K562 (cell line): ENCODE measurements around the gene OTULIN. TPM values are rescaled to one million over a fixed set of nuclear protein-coding genes. Genes with fewer than 3 reads are reported as not detected.

Experiments used
- ATAC-seq: fragments of 200-7000 bp; cut with Tn5 transposase; 3 replicates; pipeline ENCODE4 v1.9.1; 2020; ENCODE audit warnings: moderate library complexity
- BruUV-seq: library from RNA; stranded (reverse); fragments of 400-500 nt; replicated peaks from 2 replicates; lab custom pipeline; 2021; lab: Mats Ljungman, UMichigan
- CTCF ChIA-PET: fragments of 300-600 bp; formaldehyde crosslinking; extraction: SDS; loops from one replicate; lab custom pipeline; 2021; ENCODE audit warnings: low intra/inter-chr PET ratio; lab: Yijun Ruan, JAX
- POLR2A ChIA-PET: fragments of 300-600, 350-650 bp; sonication (Branson Sonifier 250); formaldehyde crosslinking; extraction: SDS; loops from one replicate; lab custom pipeline; 2021; ENCODE audit warnings: antibody characterized with exemption, inconsistent platforms; lab: Yijun Ruan, JAX
- DNase-seq, 4 experiments: peaks; one replicate each; pipeline versions ENCODE4 v3.0.0 to v3.0.0-alpha.2; 2011 to 2018; ENCODE audit warnings: low spot score in 3 of 4, mixed read lengths in 3 of 4; ENCODE audit errors: extremely low read depth in 1 of 4
- FAIRE-seq: peaks from 2 replicates; lab custom pipeline; 2011; peaks lifted over from hg19 to GRCh38; lab: Jason Lieb, UNC
- H2AFZ ChIP-seq: 2 replicates; pipeline ENCODE4 v1.6.0; 2011; ENCODE audit warnings: low read depth, low read length, control low read depth, inconsistent platforms
- H3K27ac ChIP-seq: fragments of 200-600 bp; 3 replicates; pipeline ENCODE4 v1.8.0; 2011; ENCODE audit warnings: low read depth, mild to moderate bottlenecking, control low read depth, inconsistent platforms, low read length, moderate library complexity, mixed read lengths; ENCODE audit errors: extremely low read depth
- H3K27me3 ChIP-seq, 2 experiments: fragments of 300-600 bp in 1 of 2; 2 replicates in 1 of 2; 3 replicates in 1 of 2; pipeline versions ENCODE4 v1.6.0 to v1.8.0; 2011; ENCODE audit warnings: inconsistent platforms in 2 of 2, low read length in 2 of 2, mild to moderate bottlenecking in 1 of 2, mixed read lengths in 1 of 2, moderate library complexity in 1 of 2; ENCODE audit not compliant: control insufficient read depth in 2 of 2, insufficient read depth in 2 of 2
- H3K36me3 ChIP-seq: fragments of 300-600 bp; 3 replicates; pipeline ENCODE4 v1.8.0; 2011; ENCODE audit warnings: mild to moderate bottlenecking, low read length, inconsistent platforms; ENCODE audit not compliant: control insufficient read depth, insufficient read depth
- H3K4me1 ChIP-seq, 2 experiments: fragments of 200-600 bp in 1 of 2; replicated peaks in 1 of 2; 2 replicates in 1 of 2; 3 replicates in 1 of 2; pipeline versions ENCODE4 v1.5.1 to v1.8.0; 2011; ENCODE audit warnings: inconsistent platforms in 2 of 2, low read length in 2 of 2, mild to moderate bottlenecking in 1 of 2, mixed read lengths in 1 of 2, moderate library complexity in 1 of 2; ENCODE audit not compliant: control insufficient read depth in 2 of 2, insufficient read depth in 2 of 2
- H3K4me2 ChIP-seq: 2 replicates; pipeline ENCODE4 v1.6.1; 2011; ENCODE audit warnings: low read length, control low read depth, inconsistent platforms, mixed read lengths; ENCODE audit not compliant: insufficient read depth
- H3K4me3 ChIP-seq: fragments of 200-600 bp; sonication (generic), shearing (Covaris generic); 2 replicates; pipeline ENCODE4 v1.5.1; 2016; ENCODE audit warnings: control low read depth, inconsistent platforms
- H3K79me2 ChIP-seq: fragments of 200-600 bp; 3 replicates; pipeline ENCODE4 v1.8.0; 2011; ENCODE audit warnings: low read length, inconsistent platforms; ENCODE audit not compliant: control insufficient read depth, insufficient read depth
- H3K9ac ChIP-seq, 2 experiments: 2 replicates each; pipeline versions ENCODE4 v1.6.0 to v1.6.1; 2011; ENCODE audit warnings: low read depth in 2 of 2, low read length in 2 of 2, control low read depth in 1 of 2, inconsistent platforms in 1 of 2, mild to moderate bottlenecking in 1 of 2, mixed read lengths in 1 of 2; ENCODE audit not compliant: insufficient read depth in 1 of 2
- H3K9me1 ChIP-seq: one replicate; pipeline ENCODE4 v1.6.0; 2011; ENCODE audit warnings: inconsistent platforms, mild to moderate bottlenecking, low read length, moderate library complexity; ENCODE audit not compliant: control insufficient read depth, insufficient read depth
- H3K9me3 ChIP-seq: replicated peaks from 2 replicates; pipeline ENCODE4 v1.5.1; 2011; ENCODE audit warnings: low read depth, low read length, inconsistent platforms; ENCODE audit not compliant: control insufficient read depth, insufficient read depth
- H4K20me1 ChIP-seq: replicated peaks from 2 replicates; pipeline ENCODE4 v1.6.1; 2011; ENCODE audit warnings: low read length, inconsistent platforms, mixed read lengths; ENCODE audit not compliant: control insufficient read depth, insufficient read depth
- CREB1 ChIP-seq, 2 experiments: sonication (generic) in 1 of 2; formaldehyde crosslinking in 1 of 2; IDR thresholded peaks; 2 replicates each; pipeline versions ENCODE4 v1.6.1 to v1.8.0; 2012 to 2022; ENCODE audit warnings: inconsistent platforms in 1 of 2, mild to moderate bottlenecking in 1 of 2, missing genetic modification reagents in 1 of 2, moderate library complexity in 1 of 2
- EP400 ChIP-seq: fragments of 450-650 bp; IDR thresholded peaks from 2 replicates; pipeline ENCODE4 v1.6.1; 2017; ENCODE audit warnings: antibody characterized with exemption, mild to moderate bottlenecking, moderate library complexity
- SOX6 ChIP-seq: fragments of 450-650 bp; IDR thresholded peaks from 2 replicates; pipeline ENCODE4 v1.6.1; 2014; ENCODE audit warnings: mild to moderate bottlenecking
- TAF9B ChIP-seq: fragments of 450-650 bp; IDR thresholded peaks from 2 replicates; pipeline ENCODE4 v1.6.1; 2018; ENCODE audit warnings: mild to moderate bottlenecking; ENCODE audit not compliant: partially characterized antibody
- ZNF717 ChIP-seq: fragments of 250-450 bp; sonication (Bioruptor Pico); IDR thresholded peaks from 2 replicates; pipeline ENCODE4 v1.5.0; 2021
- WGBS: fragments of 100-300 bp; shearing (Covaris generic); methylation state at CpG from one replicate; pipeline ENCODE4 v1.1.6; 2016; ENCODE audit warnings: low coverage, mixed read lengths; ENCODE audit not compliant: insufficient coverage; ENCODE audit errors: missing lambda C conversion rate; 5-methylcytosine and 5-hydroxymethylcytosine counted together
- in situ Hi-C: fragments of 300-500 bp; cut with MboI; formaldehyde crosslinking; loops from 4 replicates; pipeline ENCODE4 v1.15.0; 2018; ENCODE audit warnings: inconsistent platforms, mixed read lengths
- intact Hi-C: fragments of 100-400 bp; cut with micrococcal nuclease; formaldehyde crosslinking; loops from 2 replicates; pipeline ENCODE4 v1.14.2; 2022
- polyA plus RNA-seq, 8 experiments: library from polyadenylated mRNA; depleted of rRNA in 4 of 8; stranded (reverse) in 5 of 8; unstranded in 3 of 8; fragments of >200 nt; fragmentation: Nextera tagmentation in 2 of 8; fragmentation: Illumina TruSeq in 1 of 8; extraction: Ambion mirVana in 2 of 8; extraction: Trizol in 1 of 8; gene quantifications; 2 replicates each; pipeline versions ENCODE4 v1.2.1 to v1.2.3, GENCODE V29; 2011 to 2014; ENCODE audit warnings: inconsistent platforms in 1 of 8, missing spikeins in 1 of 8
- total RNA-seq, 7 experiments: library from RNA; depleted of rRNA in 6 of 7; stranded (reverse); fragments of >200 nt in 6 of 7; fragmentation: Illumina TruSeq in 2 of 7; extraction: Trizol in 2 of 7; gene quantifications; 2 replicates each; pipeline versions ENCODE4 v1.2.1 to v1.2.3, GENCODE V29; 2011 to 2021; ENCODE audit warnings: low replicate concordance in 1 of 7

The OTULIN gene
- total and polyA plus RNA-seq, 9 of the 15 experiments (the other 6 are each of a cell fraction or from before 2014, with no cell fraction given), result 3.3 to 33.6 (median 20.1) TPM

- intact Hi-C loops (no loop called here), in situ Hi-C loops (no loop called here)
- Histone ChIP-seq H3K36me3 (peaks cover 38% of the 10 kb centered on the region; the same call in 2 of the 3 replicates), H3K9ac (no peak overlapping the region), H2AFZ (no peak overlapping the region), H3K27ac (no peak overlapping the region), H3K4me2 (no peak overlapping the region), H3K4me3 (no peak overlapping the region), H3K4me1 (peaks cover 0 to 3% of the 10 kb centered on the region in 2 experiments; a peak in 1 of 5 replicates), H3K9me1 (no peaks in the 10 kb centered on the region), H4K20me1 (no peaks in the 10 kb centered on the region), H3K27me3 (no peaks in the 10 kb centered on the region), H3K79me2 (no peaks in the 10 kb centered on the region), H3K9me3 (no peaks in the 10 kb centered on the region)
- no TSS peak for BruUV-seq
- ChIA-PET CTCF (interaction anchor here (0.7 kb wide), 1 partner anchor 172 kb away, joined by 3 read pairs; no protein-coding TSS in a partner anchor), POLR2A (interaction anchor here (2.1 to 2.3 kb wide), 2 partner anchors 9 to 11 kb away, joined by 8 read pairs; no protein-coding TSS in a partner anchor)
- ATAC-seq, result no peak
- TF ChIP-seq CREB1 (IDR thresholded peaks at IDR 0.05) (no peak), CREB1 (CRISPR knock-in tag; IDR thresholded peaks at IDR 0.05) (no peak)
- no peak for DNase-seq
- 90% methylated on average over 3 of the region's 3 CpGs for WGBS
- no peak for FAIRE-seq
Observed at GRCh38 chr5:14715481-14715880, 51.0 kb downstream of the OTULIN start.

DNA sequence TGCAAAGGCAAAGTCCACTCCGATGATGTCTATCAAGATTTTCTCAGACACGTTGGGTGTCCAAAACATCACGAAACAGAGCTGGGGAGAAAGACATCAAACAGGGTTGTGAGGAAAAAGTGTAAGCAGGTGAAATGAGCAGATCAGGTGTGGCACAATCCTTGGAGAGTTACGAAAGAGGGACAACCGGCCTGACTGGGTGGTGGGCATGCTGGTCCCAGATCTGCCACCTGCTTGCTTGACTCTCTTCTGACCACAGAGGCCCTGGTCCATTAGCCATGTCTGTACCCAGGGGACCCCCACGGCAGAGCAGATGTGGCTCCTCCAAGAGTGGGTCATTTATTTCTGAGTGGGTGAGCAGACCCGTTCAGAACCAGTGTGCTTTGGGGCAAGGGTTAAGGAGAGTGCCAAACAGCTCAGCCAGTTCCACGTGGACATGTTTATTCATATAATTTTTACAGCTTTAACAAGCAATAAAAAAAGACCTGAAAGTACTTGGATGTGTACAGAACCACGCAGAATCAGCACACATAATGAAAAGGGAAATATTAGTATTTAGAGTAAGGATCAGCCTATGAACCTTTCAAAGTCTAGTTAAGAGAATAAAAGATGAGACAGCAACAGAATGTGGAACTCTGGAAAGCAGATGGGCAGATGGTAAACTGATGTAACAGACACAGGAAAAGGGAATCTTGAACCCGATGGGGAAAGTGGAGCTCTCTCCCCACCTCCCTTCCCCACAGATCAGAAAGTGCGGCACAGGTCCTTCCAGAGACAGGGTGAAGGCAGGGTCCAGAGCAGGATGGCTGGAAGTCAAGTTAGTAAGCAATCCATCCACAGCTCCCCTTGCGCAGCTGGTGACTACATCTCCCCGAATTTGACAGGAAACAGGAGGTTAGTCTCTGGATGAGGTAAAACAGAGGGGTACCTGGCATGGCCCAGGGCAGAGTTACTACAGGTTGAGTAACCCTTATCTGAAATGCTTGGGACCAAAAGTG lies 52.5 kb downstream of the OTULIN start:
- TF ChIP-seq SOX6, result no peak
- TF ChIP-seq EP400, result no peak
- TF ChIP-seq ZNF717 (CRISPR knock-in tag), result no peak
- TF ChIP-seq TAF9B, result no peak
- TF ChIP-seq, all 486 proteins: peak for 0
- Histone ChIP-seq H3K27me3 (no peaks in the 10 kb centered on the region), H3K4me1 (peaks cover 0 to 3% of the 10 kb centered on the region in 2 experiments; a peak in 1 of 5 replicates), H3K79me2 (no peaks in the 10 kb centered on the region), H4K20me1 (no peaks in the 10 kb centered on the region), H2AFZ (no peak overlapping the region), H3K36me3 (peaks cover 25% of the 10 kb centered on the region; the same call in 2 of the 3 replicates), H3K4me3 (no peak overlapping the region), H3K4me2 (no peak overlapping the region), H3K9me3 (no peaks in the 10 kb centered on the region), H3K27ac (no peak overlapping the region), H3K9me1 (no peaks in the 10 kb centered on the region), H3K9ac (no peak overlapping the region)
- DNase-seq, result no peak
- intact Hi-C loops (no loop called here), in situ Hi-C loops (no loop called here)
- POLR2A ChIA-PET, result interaction anchor here (1.0 kb wide), 1 partner anchor 11 kb away, joined by 3 read pairs; no protein-coding TSS in a partner anchor
- CTCF ChIA-PET, result no interaction called here
- BruUV-seq, result no TSS peak
- FAIRE-seq, result no peak
- no peak for ATAC-seq
- WGBS, result 81% methylated on average over 13 of the region's 13 CpGs
